Motor neuron (in vitro differentiated cells): Measurements from ENCODE around the gene ELFN2. TPM values are rescaled to one million over a fixed set of nuclear protein-coding genes. Genes with fewer than 3 reads are reported as not detected.

ENCODE experiments used
- ATAC-seq, 8 experiments: fragments of 200-7000 bp; cut with Tn5 transposase; replicated peaks in 6 of 8; 2 replicates each; pipeline ENCODE4 v1.8.0; 2021; ENCODE audit warnings: mild to moderate bottlenecking in 8 of 8, moderate library complexity in 8 of 8
- H3K27ac ChIP-seq, 2 donors: fragments of 250-450 bp; sonication (Bioruptor Pico); 2 replicates each; pipeline ENCODE4 v1.9.0; 2021; ENCODE audit warnings: antibody characterized with exemption in 2 of 2, mild to moderate bottlenecking in 2 of 2, moderate library complexity in 1 of 2
- H3K4me1 ChIP-seq, 2 donors: fragments of 250-450 bp; sonication (Bioruptor Pico); replicated peaks in 1 of 2; 2 replicates each; pipeline ENCODE4 v1.6.1; 2021; ENCODE audit warnings: antibody characterized with exemption in 2 of 2, mild to moderate bottlenecking in 2 of 2, moderate library complexity in 1 of 2
- H3K4me3 ChIP-seq, 5 donors: fragments of 250-450 bp; sonication (Bioruptor Pico); 2 replicates each; pipeline ENCODE4 v1.9.0; 2021; ENCODE audit warnings: antibody characterized with exemption in 5 of 5, mild to moderate bottlenecking in 5 of 5, moderate library complexity in 4 of 5
- WGBS, 10 experiments: fragments of 450-650 bp; shearing (Covaris generic); methylation state at CpG; one replicate each; pipeline ENCODE4 v1.0.0; 2022; 5-methylcytosine and 5-hydroxymethylcytosine counted together
- in situ Hi-C, 9 experiments: fragments of 400-800 bp; cut with MboI; loops; one replicate each; pipeline ENCODE4 v1.15.0; 2021; ENCODE audit warnings: low sequenced_read_pairs in 9 of 9, low pct_unique_long_range_greater_than_20kb in 2 of 9; ENCODE audit not compliant: unreplicated experiment in 9 of 9
- total RNA-seq, 8 experiments: library from RNA; unstranded; fragments of 300-600 nt; gene quantifications; 2 replicates each; pipeline versions ENCODE4 v1.2.3 to v1.2.4, GENCODE V29; 2022

ELFN2 gene
- total RNA-seq, 8 experiments from 2014 or later = 0.27 to 7.1 (median 2.7) TPM

- ATAC-seq = peak in 1 of 8 experiments; percentile 2
- WGBS, 10 experiments = 20 to 76% methylated on average over 1 to 5 of the region's 10 CpGs; no CpG with 5 or more reads in 8 of the 10 experiments
- H3K4me3 ChIP-seq = no peak overlapping the region
- H3K4me1 ChIP-seq = peaks cover 43 to 47% of the 10 kb centered on the region in 2 donors
- in situ Hi-C loops = no loop called here
- no peak overlapping the region for H3K27ac ChIP-seq
Measured at GRCh38 chr22:37379722-37380121, 47.6 kb downstream of the ELFN2 start.

GRCh38 chr22:37379085-37379484 is 48.2 kb downstream of the ELFN2 start:
- Histone ChIP-seq H3K4me1 (peaks cover 43 to 47% of the 10 kb centered on the region in 2 donors), H3K4me3 (no peak overlapping the region), H3K27ac (no peak overlapping the region)
- WGBS, 10 experiments = 20 to 100% (median 24%) methylated on average over 2 to 7 of the region's 13 CpGs; no CpG with 5 or more reads in 6 of the 10 experiments
- ATAC-seq = peak in 5 of 8 experiments; percentile 16 to 40 (median 31)
- in situ Hi-C loops = no loop called here

GRCh38 chr22:37378642-37379058 is 48.6 kb downstream of the ELFN2 start:
- ATAC-seq = peak; percentile 19 to 88 (median 42)
- H3K27ac ChIP-seq = no peak overlapping the region
- H3K4me3 ChIP-seq = no peak overlapping the region
- WGBS, 10 experiments = 2 to 40% (median 40%) methylated on average over 1 to 8 of the region's 14 CpGs; no CpG with 5 or more reads in 7 of the 10 experiments
- in situ Hi-C loops = no loop called here
- peaks cover 43 to 47% of the 10 kb centered on the region in 2 donors for H3K4me1 ChIP-seq

- no peak overlapping the region for H3K27ac ChIP-seq
- peaks cover 42 to 43% of the 10 kb centered on the region in 2 donors for H3K4me1 ChIP-seq
Measured at GRCh38 chr22:37377927-37378326, 49.4 kb downstream of the ELFN2 start.

GRCh38 chr22:37377138-37377537 is 50.1 kb downstream of the ELFN2 start:
- peaks cover 41 to 44% of the 10 kb centered on the region in 2 donors for H3K4me1 ChIP-seq
- no peak for ATAC-seq
- 50 to 90% methylated on average over 1 to 2 of the region's 3 CpGs; no CpG with 5 or more reads in 8 of the 10 experiments for WGBS, 10 experiments
- no peak overlapping the region for H3K4me3 ChIP-seq
- in situ Hi-C loops = no loop called here
- H3K27ac ChIP-seq = no peak overlapping the region

More at GRCh38 chr22:37377927-37378326, 49.4 kb downstream of the ELFN2 start:
- H3K4me3 ChIP-seq = no peak overlapping the region
- peak in 1 of 8 experiments; percentile 4 for ATAC-seq
- 32 to 100% (median 86%) methylated on average over 2 to 10 of the region's 14 CpGs; no CpG with 5 or more reads in 2 of the 10 experiments for WGBS, 10 experiments
- in situ Hi-C loops = no loop called here

GRCh38 chr22:37376643-37377042 is 50.6 kb downstream of the ELFN2 start:
- 75 to 80% methylated on average over 1 to 2 of the region's 3 CpGs; no CpG with 5 or more reads in 8 of the 10 experiments for WGBS, 10 experiments
- Histone ChIP-seq H3K27ac (no peak overlapping the region), H3K4me3 (no peak overlapping the region), H3K4me1 (peaks cover 41 to 49% of the 10 kb centered on the region in 2 donors)
- ATAC-seq = no peak
- in situ Hi-C loops = no loop called here

GRCh38 chr22:37375801-37376200 is 51.5 kb downstream of the ELFN2 start:
- in situ Hi-C loops = no loop called here
- peaks cover 39 to 49% of the 10 kb centered on the region in 2 donors for H3K4me1 ChIP-seq
- H3K4me3 ChIP-seq = no peak overlapping the region
- no peak overlapping the region for H3K27ac ChIP-seq
- no CpG with 5 or more reads among the region's 8 CpGs for WGBS, 10 experiments
- ATAC-seq = no peak

- no peak overlapping the region for H3K4me3 ChIP-seq
- ATAC-seq = no peak
- no peak overlapping the region for H3K27ac ChIP-seq
- 88 to 100% (median 95%) methylated on average over 3 to 9 of the region's 35 CpGs; no CpG with 5 or more reads in 6 of the 10 experiments for WGBS, 10 experiments
- H3K4me1 ChIP-seq = peaks cover 31 to 39% of the 10 kb centered on the region in 2 donors
- in situ Hi-C loops = no loop called here
Measured at GRCh38 chr22:37374571-37374970, 52.7 kb downstream of the ELFN2 start.

GRCh38 chr22:37373451-37373850 is 53.8 kb downstream of the ELFN2 start:
- in situ Hi-C loops = no loop called here
- ATAC-seq = no peak
- H3K27ac ChIP-seq = no peak overlapping the region
- H3K4me3 ChIP-seq = no peak overlapping the region
- H3K4me1 ChIP-seq = peaks cover 31 to 38% of the 10 kb centered on the region in 2 donors
- WGBS, 10 experiments = 100% methylated on average over 1 of the region's 33 CpGs; no CpG with 5 or more reads in 9 of the 10 experiments

- Histone ChIP-seq H3K4me1 (peaks cover 19 to 26% of the 10 kb centered on the region in 2 donors), H3K4me3 (no peak overlapping the region), H3K27ac (no peak overlapping the region)
- WGBS, 10 experiments = no CpG with 5 or more reads among the region's 18 CpGs
- in situ Hi-C loops = no loop called here
- ATAC-seq = no peak
Measured at GRCh38 chr22:37371911-37372310, 55.4 kb downstream of the ELFN2 start.

- Histone ChIP-seq H3K4me3 (no peak overlapping the region), H3K4me1 (peaks cover 21 to 26% of the 10 kb centered on the region in 2 donors), H3K27ac (no peak overlapping the region)
- in situ Hi-C loops = no loop called here
- peak in 5 of 8 experiments; percentile 50 to 85 (median 63) for ATAC-seq
- 18 to 60% methylated on average over 1 to 2 of the region's 8 CpGs; no CpG with 5 or more reads in 8 of the 10 experiments for WGBS, 10 experiments
Measured at GRCh38 chr22:37371491-37371890, 55.8 kb downstream of the ELFN2 start.

- no peak overlapping the region for H3K27ac ChIP-seq
- in situ Hi-C loops = no loop called here
- no peak overlapping the region for H3K4me3 ChIP-seq
- ATAC-seq = no peak
- H3K4me1 ChIP-seq = peaks cover 21 to 26% of the 10 kb centered on the region in 2 donors
- WGBS, 10 experiments = 60 to 88% (median 70%) methylated on average over 1 to 3 of the region's 12 CpGs; no CpG with 5 or more reads in 7 of the 10 experiments
Measured at GRCh38 chr22:37370306-37370979, 56.8 kb downstream of the ELFN2 start.

GRCh38 chr22:37369483-37369882 is 57.8 kb downstream of the ELFN2 start:
- no peak for ATAC-seq
- WGBS, 10 experiments = 40 to 100% (median 88%) methylated on average over 1 to 4 of the region's 10 CpGs; no CpG with 5 or more reads in 7 of the 10 experiments
- no peak overlapping the region for H3K4me3 ChIP-seq
- H3K4me1 ChIP-seq = peaks cover 21 to 30% of the 10 kb centered on the region in 2 donors
- in situ Hi-C loops = no loop called here
- H3K27ac ChIP-seq = no peak overlapping the region
